Measurements from ENCODE around the gene ANXA11. TPM values are rescaled to one million over a fixed set of nuclear protein-coding genes. Genes with fewer than 3 reads are reported as not detected.

ANXA11 gene
- total RNA-seq, 6 donors from 2014 or later, result 108 to 327 (median 194) TPM

- ATAC-seq (ENCODE audit: low FRiP score in 2 of 2) (peak; percentile 19 to 30), DNase-seq (peak in 1 of 2 donors; percentile 27)
- Histone ChIP-seq H3K9me3 (no peaks in the 10 kb centered on the region), H3K4me3 (no peak overlapping the region), H3K27ac (no peak overlapping the region), H3K4me1 (no peaks in the 10 kb centered on the region), H3K27me3 (no peaks in the 10 kb centered on the region), H3K36me3 (no peaks in the 10 kb centered on the region)
- 59 to 60% methylated on average over 4 of the region's 4 CpGs for WGBS, 2 donors
- TF ChIP-seq CTCF (IDR thresholded peaks at IDR 0.05) (no peak), POLR2AphosphoS5 (IDR thresholded peaks at IDR 0.05) (no peak)
These were observed 78.5 kb downstream of the ANXA11 start for GRCh38 chr10:80126876-80127275.

DNA sequence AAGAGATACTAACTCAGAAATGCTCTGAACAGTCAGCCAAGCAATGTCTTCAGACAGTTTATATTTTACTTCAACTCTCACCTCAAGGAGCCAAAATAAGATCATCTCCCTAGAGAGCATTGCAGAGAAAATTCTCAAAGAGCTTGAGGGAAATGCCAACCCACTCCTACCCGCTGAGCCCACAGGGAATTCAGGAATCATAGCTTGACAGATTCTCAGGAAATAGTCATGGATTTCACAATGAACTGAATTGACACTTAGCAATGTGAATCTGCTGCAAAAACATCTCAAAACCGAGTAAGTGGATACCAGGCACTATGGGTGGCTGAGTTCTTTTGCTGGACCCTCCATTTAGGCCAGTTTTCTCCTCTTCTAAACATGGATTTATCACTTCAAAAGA, 82.6 kb downstream of the ANXA11 start:
- WGBS, 2 donors, result 44 to 71% methylated on average over 2 of the region's 2 CpGs
- ATAC-seq (ENCODE audit: low FRiP score in 2 of 2), result no peak
- DNase-seq, result no peak
- H3K4me1 ChIP-seq, result no peaks in the 10 kb centered on the region
- no peak overlapping the region for H3K4me3 ChIP-seq
- no peaks in the 10 kb centered on the region for H3K36me3 ChIP-seq
- TF ChIP-seq EP300 (IDR thresholded peaks at IDR 0.05) (peak in 1 of 4 donors; percentile 45), POLR2A (IDR thresholded peaks at IDR 0.05) (no peak)
- H3K27me3 ChIP-seq, result no peaks in the 10 kb centered on the region
- no peaks in the 10 kb centered on the region for H3K9me3 ChIP-seq
- H3K27ac ChIP-seq, result no peak overlapping the region

DNA sequence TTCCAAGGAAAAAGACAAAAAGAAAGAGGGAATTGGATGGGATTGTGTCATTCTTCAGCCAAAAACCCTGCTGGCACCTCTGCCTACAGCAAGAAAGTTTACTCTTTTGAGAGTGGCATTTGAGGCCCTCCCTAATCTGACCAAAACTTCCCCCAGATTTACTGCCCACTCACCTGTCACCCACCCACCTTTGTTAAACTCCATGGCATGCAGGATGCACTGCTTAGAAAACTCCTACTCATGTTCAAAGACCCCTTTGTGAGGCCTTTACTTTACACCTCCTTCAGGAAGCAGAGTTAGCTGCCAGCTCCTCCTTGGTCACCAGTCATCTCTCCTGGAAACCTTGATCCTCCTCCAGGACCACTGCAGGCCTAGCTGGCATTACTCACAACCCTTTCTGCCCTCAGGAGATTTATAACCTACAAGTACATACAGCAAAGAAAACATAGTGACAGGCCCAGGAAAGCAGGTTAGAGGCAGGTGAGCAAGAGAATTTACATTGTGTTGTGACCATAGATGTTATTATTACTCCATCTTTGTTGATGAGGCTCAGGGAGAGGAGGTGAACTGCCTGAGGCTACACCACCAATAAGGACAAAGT, 83.1 kb downstream of the ANXA11 start:
- no peak overlapping the region for H3K4me3 ChIP-seq
- no peaks in the 10 kb centered on the region for H3K36me3 ChIP-seq
- DNase-seq (no peak), ATAC-seq (ENCODE audit: low FRiP score in 2 of 2) (no peak)
- no peak for TF ChIP-seq POLR2AphosphoS5 (IDR thresholded peaks at IDR 0.05)
- TF ChIP-seq CTCF (IDR thresholded peaks at IDR 0.05), result no peak
- TF ChIP-seq POLR2A (IDR thresholded peaks at IDR 0.05), result no peak
- no peak for TF ChIP-seq EP300 (IDR thresholded peaks at IDR 0.05)
- H3K27ac ChIP-seq, result no peak overlapping the region
- no peaks in the 10 kb centered on the region for H3K4me1 ChIP-seq
- no peaks in the 10 kb centered on the region for H3K9me3 ChIP-seq
- H3K27me3 ChIP-seq, result no peaks in the 10 kb centered on the region

- no peak for DNase-seq
- H3K36me3 ChIP-seq, result no peaks in the 10 kb centered on the region
These were observed 86.7 kb downstream of the ANXA11 start for GRCh38 chr10:80118669-80119068.

DNA sequence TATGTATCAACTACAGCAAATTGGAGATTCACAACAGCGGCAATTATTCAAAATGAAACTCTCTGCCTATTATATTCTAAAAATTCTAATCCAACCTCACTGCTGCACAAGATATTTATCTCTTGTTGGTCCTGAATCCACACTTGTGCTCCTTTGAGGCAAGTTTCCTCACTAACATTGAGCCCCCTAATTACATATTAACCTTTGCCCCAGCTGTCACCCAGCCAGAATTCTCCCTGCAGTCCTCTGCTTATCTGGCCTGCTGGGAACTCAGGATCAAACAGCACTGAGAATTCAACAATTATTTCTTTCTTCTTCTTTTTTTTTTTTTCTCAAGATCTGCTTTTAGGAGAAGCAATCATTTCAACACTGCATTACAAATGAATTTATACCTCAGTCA, 94.4 kb downstream of the ANXA11 start:
- TF ChIP-seq POLR2AphosphoS5 (IDR thresholded peaks at IDR 0.05) (no peak), POLR2A (IDR thresholded peaks at IDR 0.05) (no peak), EP300 (IDR thresholded peaks at IDR 0.05) (no peak), CTCF (IDR thresholded peaks at IDR 0.05) (no peak)
- no peak for DNase-seq
- H3K27ac ChIP-seq, result peak overlapping the region in 1 of 4 donors; percentile 17

More at GRCh38 chr10:80118669-80119068, 86.7 kb downstream of the ANXA11 start:
- TF ChIP-seq EP300 (IDR thresholded peaks at IDR 0.05), result no peak
- TF ChIP-seq POLR2A (IDR thresholded peaks at IDR 0.05), result no peak
- no peak for TF ChIP-seq POLR2AphosphoS5 (IDR thresholded peaks at IDR 0.05)
- TF ChIP-seq CTCF (IDR thresholded peaks at IDR 0.05), result no peak
- Histone ChIP-seq H3K27ac (no peak overlapping the region), H3K4me3 (no peak overlapping the region), H3K9me3 (no peaks in the 10 kb centered on the region), H3K4me1 (no peaks in the 10 kb centered on the region), H3K27me3 (no peaks in the 10 kb centered on the region)
- no peak for ATAC-seq (ENCODE audit: low FRiP score in 2 of 2)
- WGBS, 2 donors, result 80 to 86% methylated on average over 4 of the region's 4 CpGs

More for the DNA sequence above, 94.4 kb downstream of the ANXA11 start:
- H3K4me3 ChIP-seq, result no peak overlapping the region
- 80% methylated on average over 1 of the region's 1 CpG for WGBS, 2 donors
- H3K4me1 ChIP-seq, result no peaks in the 10 kb centered on the region
- H3K36me3 ChIP-seq, result no peaks in the 10 kb centered on the region
- H3K27me3 ChIP-seq, result no peaks in the 10 kb centered on the region
- no peak for ATAC-seq (ENCODE audit: low FRiP score in 2 of 2)
- H3K9me3 ChIP-seq, result peaks cover 0 to 21% (median 18%) of the 10 kb centered on the region in 4 donors

Data from upper lobe of left lung (tissue), 6 donors.